Stimulated activated naive CD8-positive, alpha-beta T cell treated with anti-CD3 and anti-CD28 coated beads, Interleukin-15, Interleukin-2, amounts not matched to agents 100 U/mL and 50 U/mL, for 24 hours (primary cell): ENCODE results near the gene FEZF2.

ENCODE experiments used
- ATAC-seq: fragments of 150-1000 bp; cut with Tn5 transposase; one replicate; pipeline ENCODE4 v1.10.0; 2021
- DNase-seq: peaks from one replicate; pipeline ENCODE4 v3.0.0; 2021

The FEZF2 gene

GRCh38 chr3:62325896-62326295 is 47.5 kb downstream of the FEZF2 start:
- no peak for ATAC-seq
- DNase-seq: no peak

DNA sequence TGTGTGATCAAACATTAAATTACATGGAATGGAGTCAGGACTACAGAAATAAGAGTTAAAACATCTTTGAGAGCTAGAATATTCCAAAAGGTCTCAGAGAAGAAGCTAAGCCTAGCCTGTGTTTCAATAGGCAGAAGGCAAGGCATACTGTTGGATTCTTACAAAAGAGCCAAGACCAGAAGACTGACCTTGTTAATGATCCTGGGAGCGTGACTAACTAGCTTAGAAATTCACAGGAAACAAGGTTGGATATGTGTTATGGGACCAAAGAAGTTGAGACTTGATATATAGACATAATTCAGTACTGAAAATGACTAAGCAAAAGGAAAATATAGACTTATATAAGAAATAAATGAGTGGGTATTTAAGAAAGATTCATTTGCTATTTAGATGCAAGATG is 50.1 kb downstream of the FEZF2 start:
- ATAC-seq (no peak), DNase-seq (no peak)
